Pancreas (tissue), 10 donors: ENCODE results near the gene EXOG. TPM values are rescaled to one million over a fixed set of nuclear protein-coding genes. Genes with fewer than 3 reads are reported as not detected.
"Not testable (repeated sequence)": the region's sequence is repeated elsewhere in the genome, so short reads cannot be mapped to it uniquely, and the experiment has no call there.

Experiments used
- ATAC-seq, 4 donors: fragments of 200-7000 bp; cut with Tn5 transposase; one replicate each; pipeline versions ENCODE4 v1.8.0 to v1.9.1; 2020; ENCODE audit warnings: mild to moderate bottlenecking in 4 of 4, moderate library complexity in 4 of 4
- DNase-seq, 6 donors: peaks; one replicate each; pipeline ENCODE4 v3.0.0-alpha.2; 2020
- FAIRE-seq: peaks from 2 replicates; lab custom pipeline; 2012; peaks lifted over from hg19 to GRCh38; lab: Jason Lieb, UNC
- H3K27ac ChIP-seq, 4 donors: fragments of 200-600 bp; sonication (generic); 1 replicate in 3 of 4; 2 replicates in 1 of 4; pipeline versions ENCODE4 v1.5.0 to v1.8.0; 2020
- H3K27me3 ChIP-seq, 4 donors: fragments of 200-600 bp; one replicate each; pipeline ENCODE4 v1.8.0; 2021
- H3K36me3 ChIP-seq, 3 donors: fragments of 200-600 bp; sonication (generic) in 1 of 3; one replicate each; pipeline versions ENCODE4 v1.5.0 to v1.8.0; 2020 to 2021
- H3K4me1 ChIP-seq, 3 donors: fragments of 200-600 bp; one replicate each; pipeline ENCODE4 v1.8.0; 2021
- H3K4me3 ChIP-seq, 4 donors: fragments of 200-600 bp; sonication (generic) in 2 of 4; one replicate each; pipeline versions ENCODE4 v1.5.0 to v1.8.0; 2020 to 2021
- H3K9me3 ChIP-seq, 4 donors: fragments of 200-600 bp; one replicate each; pipeline ENCODE4 v1.8.0; 2021
- WGBS, 2 donors: extraction: QIAGEN DNeasy Blood & Tissue Kit; methylation state at CpG; one replicate each; pipeline ENCODE4 v1.1.7; 2013; 5-methylcytosine and 5-hydroxymethylcytosine counted together
- intact Hi-C, 3 donors: fragments of 100-400 bp; cut with DNase I; formaldehyde crosslinking; loops; one replicate each; pipeline versions ENCODE4 v1.11.1 to v1.14.2; 2022
- polyA plus RNA-seq, 2 donors: library from polyadenylated mRNA; stranded (reverse); fragments of 200-250 nt; gene quantifications; one replicate each; pipeline ENCODE4 v1.2.3, GENCODE V29; 2013
- total RNA-seq, 6 donors: library from RNA; stranded (reverse); fragmentation: NEBNext Ultra II Directional in 4 of 6; extraction: Animal tissue kit (Norgen Biotek cat#: 25700) in 4 of 6; gene quantifications; one replicate each; pipeline versions ENCODE4 v1.2.1 to v1.2.4, GENCODE V29; 2021 to 2023
- TF ChIP-seq, protein P1 (sequence below), 4 donors: fragments of 200-600 bp; sonication (generic) in 3 of 4; IDR thresholded peaks; one replicate each; pipeline versions ENCODE4 v1.5.0 to v1.8.0; 2021; ENCODE audit warnings: antibody characterized with exemption in 4 of 4
- donor health status: healthy with polysubstance abuse.
- donor health status: DM: no; HTN: no; CAD: no; lungs with moderate emphysema.
- donor health status: DM: no; HTN: no; CAD: no.
- donor health status: control.
- donor health status: control.
- donor health status: Bipolar disorder and iron deficiency.
- donor health status: DM: yes; HTN: yes; CAD: no.
- donor health status: DM: no; HTN: no; CAD: no.
- donor health status: DM: no; HTN: no; CAD: no.
- donor health status: DM: yes; HTN: yes; CAD: no.

The EXOG gene
- total and polyA plus RNA-seq, 8 donors: 3.7 to 10.3 (median 4.6) TPM

DNA sequence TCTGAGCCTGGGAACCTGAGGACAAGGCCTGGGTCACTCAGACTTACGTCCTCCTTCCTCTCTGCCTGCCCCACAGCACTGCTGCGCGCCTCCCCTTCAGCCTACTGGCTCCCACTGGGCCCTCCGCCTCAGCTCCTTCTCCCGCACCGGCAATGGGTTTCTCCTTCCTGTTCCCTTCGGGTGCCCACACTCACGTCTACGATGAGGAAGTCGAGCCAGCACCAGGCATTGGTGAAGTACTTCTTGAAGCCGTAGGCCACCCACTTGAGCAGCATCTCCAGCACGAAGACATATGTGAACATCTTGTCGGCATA is 70.0 kb downstream of the EXOG start:
- DNase-seq (peak in 2 of 6 donors; percentile 4 to 46), FAIRE-seq (no peak), ATAC-seq (no peak)
- Histone ChIP-seq H3K9me3 (peaks cover 0 to 3% (median 0%) of the 10 kb centered on the region in 4 donors), H3K27me3 (no peaks in the 10 kb centered on the region), H3K36me3 (no peaks in the 10 kb centered on the region), H3K4me1 (no peaks in the 10 kb centered on the region), H3K27ac (no peak overlapping the region), H3K4me3 (no peak overlapping the region)
- intact Hi-C loops: no loop called here
- WGBS, 2 donors: 87 to 93% methylated on average over 13 of the region's 13 CpGs
- TF ChIP-seq, protein P1, sequence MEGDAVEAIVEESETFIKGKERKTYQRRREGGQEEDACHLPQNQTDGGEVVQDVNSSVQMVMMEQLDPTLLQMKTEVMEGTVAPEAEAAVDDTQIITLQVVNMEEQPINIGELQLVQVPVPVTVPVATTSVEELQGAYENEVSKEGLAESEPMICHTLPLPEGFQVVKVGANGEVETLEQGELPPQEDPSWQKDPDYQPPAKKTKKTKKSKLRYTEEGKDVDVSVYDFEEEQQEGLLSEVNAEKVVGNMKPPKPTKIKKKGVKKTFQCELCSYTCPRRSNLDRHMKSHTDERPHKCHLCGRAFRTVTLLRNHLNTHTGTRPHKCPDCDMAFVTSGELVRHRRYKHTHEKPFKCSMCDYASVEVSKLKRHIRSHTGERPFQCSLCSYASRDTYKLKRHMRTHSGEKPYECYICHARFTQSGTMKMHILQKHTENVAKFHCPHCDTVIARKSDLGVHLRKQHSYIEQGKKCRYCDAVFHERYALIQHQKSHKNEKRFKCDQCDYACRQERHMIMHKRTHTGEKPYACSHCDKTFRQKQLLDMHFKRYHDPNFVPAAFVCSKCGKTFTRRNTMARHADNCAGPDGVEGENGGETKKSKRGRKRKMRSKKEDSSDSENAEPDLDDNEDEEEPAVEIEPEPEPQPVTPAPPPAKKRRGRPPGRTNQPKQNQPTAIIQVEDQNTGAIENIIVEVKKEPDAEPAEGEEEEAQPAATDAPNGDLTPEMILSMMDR (IDR thresholded peaks at IDR 0.05): no peak

DNA sequence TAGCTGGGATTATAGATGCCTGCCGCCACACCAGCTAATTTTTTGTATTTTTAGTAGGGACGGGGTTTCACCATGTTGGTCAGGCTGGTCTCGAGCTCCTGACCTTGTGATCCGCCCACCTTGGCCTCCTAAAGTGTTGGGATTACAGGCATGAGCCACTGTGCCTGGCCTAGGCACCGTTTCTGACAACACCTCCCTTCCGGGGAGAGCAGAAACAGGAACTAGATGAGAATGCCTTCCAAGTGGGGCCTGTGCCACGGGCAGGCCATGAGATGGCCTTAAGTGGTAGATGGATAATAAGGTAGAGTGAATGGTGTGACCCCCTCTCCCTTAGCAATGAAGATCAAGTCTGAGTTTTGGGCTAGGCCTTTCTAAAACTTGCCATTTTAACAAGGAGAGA is 70.7 kb downstream of the EXOG start:
- intact Hi-C loops: not testable (repeated sequence)

DNA sequence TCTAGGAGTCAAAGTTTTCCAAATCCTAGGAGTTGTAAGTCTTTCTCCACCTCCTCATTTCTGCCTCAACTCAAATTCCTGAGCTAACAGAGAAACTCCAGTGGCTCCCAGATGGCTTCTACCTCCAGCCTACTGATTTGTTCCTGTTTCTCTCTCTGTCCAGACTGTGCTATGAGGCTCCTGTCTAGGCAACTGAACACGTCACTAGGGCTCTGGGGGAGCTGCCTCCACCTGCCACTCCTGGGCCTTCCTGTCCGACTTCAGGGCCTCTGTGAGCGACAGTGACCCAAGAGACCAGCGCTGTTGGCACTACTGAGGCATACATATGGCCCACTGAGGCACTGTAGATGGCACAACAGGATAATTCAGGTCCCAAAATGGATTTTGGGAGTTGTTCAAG is 71.4 kb downstream of the EXOG start:
- intact Hi-C loops: no loop called here
- FAIRE-seq (no peak), ATAC-seq (no peak), DNase-seq (peak in 1 of 6 donors; percentile 24)
- H3K27ac ChIP-seq: no peak overlapping the region
- H3K9me3 ChIP-seq: peaks cover 0 to 3% (median 0%) of the 10 kb centered on the region in 4 donors
- H3K4me1 ChIP-seq: no peaks in the 10 kb centered on the region
- TF ChIP-seq, protein P1 (IDR thresholded peaks at IDR 0.05): no peak
- H3K36me3 ChIP-seq: no peaks in the 10 kb centered on the region
- no peak overlapping the region for H3K4me3 ChIP-seq
- H3K27me3 ChIP-seq: no peaks in the 10 kb centered on the region
- WGBS, 2 donors: 86 to 93% methylated on average over 4 of the region's 4 CpGs

More for the DNA sequence above, 70.7 kb downstream of the EXOG start:
- H3K36me3 ChIP-seq, ATAC-seq, H3K4me3 ChIP-seq, H3K9me3 ChIP-seq, H3K27me3 ChIP-seq, H3K4me1 ChIP-seq, FAIRE-seq, H3K27ac ChIP-seq: not testable (repeated sequence)
- 73 to 84% methylated on average over 7 of the region's 7 CpGs for WGBS, 2 donors
- peak in 1 of 6 donors; percentile 9 for DNase-seq

DNA sequence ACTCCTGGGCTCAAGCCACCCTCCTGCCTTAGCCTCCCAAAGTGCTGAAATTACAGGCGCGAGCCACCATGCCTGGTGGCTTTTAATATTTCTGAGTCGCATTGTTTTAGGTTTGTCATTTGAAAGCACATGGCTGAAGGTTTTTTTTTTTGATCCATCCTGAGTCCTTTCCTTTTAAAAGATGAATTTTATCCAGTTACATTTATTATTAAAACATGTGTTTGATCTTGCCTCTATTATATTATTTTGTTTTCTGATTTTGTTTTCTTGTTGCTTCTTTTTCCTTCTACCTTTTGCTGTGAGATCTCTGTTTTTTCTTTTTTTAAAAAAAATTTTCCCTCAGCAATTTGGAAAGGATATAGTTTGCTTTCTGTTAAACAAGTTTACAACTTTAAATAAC is 77.0 kb downstream of the EXOG start:
- H3K36me3 ChIP-seq: no peaks in the 10 kb centered on the region
- no peak overlapping the region for H3K27ac ChIP-seq
- ATAC-seq (no peak), DNase-seq (no peak), FAIRE-seq (no peak)
- H3K9me3 ChIP-seq: peaks cover 0 to 3% (median 0%) of the 10 kb centered on the region in 4 donors
- no peaks in the 10 kb centered on the region for H3K27me3 ChIP-seq
- 80 to 98% methylated on average over 3 of the region's 3 CpGs for WGBS, 2 donors
- no peaks in the 10 kb centered on the region for H3K4me1 ChIP-seq
- H3K4me3 ChIP-seq: no peak overlapping the region
- TF ChIP-seq, protein P1 (IDR thresholded peaks at IDR 0.05): no peak
- intact Hi-C loops: no loop called here

DNA sequence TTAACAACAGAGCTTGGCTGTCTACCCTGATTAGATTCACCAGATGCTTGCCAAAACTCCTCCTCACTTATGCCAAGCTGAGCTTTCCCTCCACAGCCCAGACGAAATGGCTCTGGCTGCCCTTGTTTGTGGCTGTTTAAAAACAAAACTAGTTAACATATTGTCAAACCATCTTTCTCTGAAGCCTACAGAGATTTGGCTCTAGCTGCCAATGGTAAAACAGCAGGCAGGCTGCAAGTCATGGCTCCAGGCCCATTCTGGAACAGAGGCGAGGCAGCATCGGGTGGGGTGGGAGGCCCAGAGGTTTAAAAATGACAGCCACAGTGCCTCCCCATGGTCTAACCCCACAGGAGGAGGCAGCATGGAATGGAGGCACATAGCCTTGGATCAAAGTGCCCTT is 77.4 kb downstream of the EXOG start:
- intact Hi-C loops: no loop called here
- 65 to 76% methylated on average over 3 of the region's 3 CpGs for WGBS, 2 donors
- Histone ChIP-seq H3K4me1 (no peaks in the 10 kb centered on the region), H3K4me3 (no peak overlapping the region), H3K9me3 (peaks cover 0 to 3% (median 0%) of the 10 kb centered on the region in 4 donors), H3K27me3 (no peaks in the 10 kb centered on the region), H3K27ac (no peak overlapping the region), H3K36me3 (no peaks in the 10 kb centered on the region)
- TF ChIP-seq, protein P1 (IDR thresholded peaks at IDR 0.05): no peak
- peak in 2 of 6 donors; percentile 1 to 21 for DNase-seq
- ATAC-seq: no peak
- no peak for FAIRE-seq
